NCI-H1694 treated with DMSO at 0.1 percent for 48 hours (cell line): ENCODE data around the gene BRAF.
"Not testable (repeated sequence)": the region's sequence is repeated elsewhere in the genome, so short reads cannot be mapped to it uniquely, and the experiment has no call there.

ENCODE experiments used
- DNase-seq: peaks from one replicate; lab custom pipeline; 2025; lab: John Stamatoyannopoulos, UW

The BRAF gene

DNA sequence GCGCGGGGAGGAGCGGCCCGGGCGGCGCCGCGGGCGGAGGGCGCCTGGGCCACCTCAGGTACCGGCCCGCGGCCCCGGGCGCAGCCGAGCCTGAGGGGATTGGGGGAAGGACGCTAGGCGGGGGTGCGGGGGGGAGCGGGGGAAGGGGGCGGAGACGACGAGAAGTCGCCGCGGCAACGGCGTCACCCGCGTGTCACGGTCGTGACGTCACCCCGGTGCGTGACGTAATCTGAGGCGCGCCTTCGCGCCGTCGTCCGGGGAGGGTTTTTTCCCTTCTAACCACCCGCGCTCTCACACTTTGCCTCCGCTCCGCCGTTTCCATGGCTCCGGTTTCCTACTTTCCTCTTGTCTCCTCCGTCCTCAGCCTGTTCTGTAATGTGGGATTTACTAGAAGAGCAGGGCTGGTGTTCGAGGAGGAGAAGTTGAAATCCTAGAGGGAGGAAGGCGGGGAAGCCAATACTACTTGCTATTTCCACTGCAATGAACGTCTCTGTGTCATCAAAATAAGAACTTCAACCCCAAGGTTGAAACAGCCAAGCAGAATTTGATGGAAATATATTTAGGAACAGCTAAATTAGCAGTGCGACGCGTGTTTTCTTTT is at the start of gene BRAF:
Gene BRAF (minus strand): TSS at position 109 of the 601 bp plus-strand sequence. CDS start 226 bp downstream, outside the sequence.
- peak; percentile 71 for DNase-seq

DNA sequence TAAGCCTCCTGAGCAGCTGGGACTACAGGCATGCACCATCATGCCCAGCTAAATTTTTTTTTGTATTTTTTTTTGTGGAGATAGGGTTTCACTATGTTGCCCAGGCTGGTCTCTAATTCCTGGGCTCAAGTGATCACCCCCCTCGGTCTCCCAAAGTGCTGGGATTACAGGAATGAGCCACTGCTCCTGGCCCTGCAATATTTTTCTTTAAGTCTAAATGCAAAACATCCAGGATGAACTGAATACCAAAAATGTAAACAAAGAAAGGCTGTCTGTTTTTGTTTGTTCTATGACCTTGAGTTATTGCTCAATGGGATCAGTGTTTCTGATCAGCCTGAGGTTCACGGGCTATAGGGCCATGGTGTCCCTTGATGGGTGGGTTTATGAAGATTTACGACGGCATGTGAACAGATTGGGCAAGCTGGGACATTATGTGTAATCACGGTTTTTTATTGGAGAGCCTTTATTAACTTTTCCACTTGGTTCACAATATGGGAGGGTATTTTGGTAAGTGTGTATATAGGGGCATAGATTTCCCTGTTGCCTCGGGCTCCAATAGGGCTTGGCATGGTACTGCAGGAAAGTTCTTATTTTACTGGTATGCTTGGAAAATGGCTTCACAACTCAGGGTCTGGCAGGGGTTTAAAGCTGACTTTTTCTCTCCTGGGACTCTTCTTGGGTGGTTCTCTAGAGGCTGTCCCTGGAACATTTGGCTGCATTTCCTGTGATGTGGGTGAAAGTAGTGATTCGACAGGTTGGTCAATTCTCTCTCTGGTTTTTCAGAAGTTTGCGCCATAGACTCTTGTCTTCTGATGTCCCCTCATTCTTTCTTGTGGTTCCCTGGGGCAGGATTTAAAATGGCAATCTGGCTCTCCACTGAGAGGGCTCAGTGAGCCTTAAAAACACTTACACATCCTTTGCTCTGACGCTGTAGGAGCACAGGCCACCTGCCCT is 48.4 kb upstream of the BRAF start:
- DNase-seq = peak; percentile 27

DNA sequence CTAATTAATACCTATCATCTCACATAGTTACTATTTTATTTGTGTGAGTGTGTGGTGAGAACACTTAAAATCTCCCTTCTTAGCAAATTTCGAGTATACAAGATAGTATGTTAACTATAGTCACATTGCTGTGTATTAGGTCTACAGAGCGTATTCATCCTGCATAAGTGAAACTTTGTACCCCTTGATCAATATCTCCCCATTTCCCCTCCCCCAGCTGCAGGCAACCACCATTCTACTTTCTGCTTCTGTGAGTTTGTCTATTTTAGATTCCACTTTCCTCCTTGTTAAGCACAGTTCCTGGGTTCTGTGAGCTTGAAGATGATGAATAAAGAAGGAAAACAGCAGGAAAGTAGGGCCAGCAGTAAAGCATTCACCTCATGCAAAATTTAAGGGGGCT is 47.6 kb upstream of the BRAF start:
- DNase-seq = no peak

DNA sequence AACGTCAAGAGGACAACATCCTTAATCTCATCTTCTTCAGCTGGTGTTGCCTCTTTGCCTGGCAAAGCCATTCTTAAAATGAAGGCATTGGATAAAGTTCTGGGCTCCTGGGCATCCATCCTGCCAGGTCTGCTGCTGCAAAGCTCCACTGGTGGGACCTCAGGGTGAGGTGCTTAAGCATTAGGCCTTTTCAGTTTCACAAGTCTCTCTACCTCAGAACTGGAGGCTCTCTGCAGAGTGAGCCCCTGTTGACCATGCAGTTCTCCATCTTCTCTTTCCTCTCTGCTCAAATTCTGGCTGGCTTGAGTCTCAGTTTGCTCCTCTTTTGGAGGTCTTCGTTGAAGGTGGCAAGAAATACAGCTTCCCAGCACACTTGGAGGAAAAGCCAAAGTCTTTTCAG is 42.7 kb upstream of the BRAF start:
- DNase-seq = no peak

DNA sequence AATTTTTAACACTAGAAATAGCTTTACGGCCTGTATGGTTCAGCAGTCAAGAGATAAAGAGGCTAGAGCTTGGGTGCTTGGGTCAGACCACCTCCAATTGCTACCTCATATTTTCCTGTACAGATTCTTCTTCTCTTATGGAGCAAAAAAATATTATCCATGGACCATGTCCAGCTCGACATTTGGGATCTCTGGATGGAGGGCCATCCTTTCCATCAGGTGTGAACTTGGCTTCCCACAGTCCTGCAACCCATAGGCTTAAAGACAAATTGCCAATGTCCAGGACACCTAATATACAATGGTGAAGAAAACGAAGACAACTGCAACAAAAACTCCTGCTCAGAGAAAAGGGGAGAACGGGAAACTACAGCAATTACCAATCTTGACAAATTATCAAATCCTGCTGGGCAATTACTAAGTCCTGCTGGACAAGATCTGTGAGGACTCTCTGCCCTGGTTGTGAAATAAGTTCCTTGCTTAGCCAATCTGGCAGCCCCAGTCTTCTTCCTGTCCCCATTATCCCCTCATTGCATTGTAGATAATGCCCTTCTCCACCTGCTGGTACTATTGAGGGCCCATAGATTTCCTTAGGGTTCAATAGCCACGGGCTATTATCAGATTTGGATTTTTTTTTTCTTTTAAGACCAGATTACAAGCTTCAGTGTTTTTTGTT is 42.0 kb upstream of the BRAF start:
- DNase-seq = no peak

DNA sequence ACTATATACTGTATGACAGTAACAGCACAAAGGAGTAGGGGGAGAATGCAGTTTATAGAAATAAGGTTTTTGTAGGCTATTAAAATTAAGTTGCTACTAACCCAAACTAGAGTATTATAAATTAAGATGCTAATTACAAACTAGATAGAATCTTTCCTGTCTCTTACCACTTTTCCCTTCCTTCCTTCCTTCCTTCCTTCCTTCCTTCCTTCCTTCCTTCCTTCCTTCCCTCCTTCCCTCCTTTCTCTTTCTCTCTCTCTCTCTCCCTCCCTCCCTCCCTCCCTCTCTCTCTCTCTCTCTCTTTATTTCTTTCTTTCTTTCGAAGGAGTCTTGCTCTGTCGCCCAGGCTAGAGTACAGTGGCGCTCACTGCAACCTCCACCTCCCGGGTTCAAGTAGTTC is 36.4 kb upstream of the BRAF start:
- DNase-seq = no peak

DNA sequence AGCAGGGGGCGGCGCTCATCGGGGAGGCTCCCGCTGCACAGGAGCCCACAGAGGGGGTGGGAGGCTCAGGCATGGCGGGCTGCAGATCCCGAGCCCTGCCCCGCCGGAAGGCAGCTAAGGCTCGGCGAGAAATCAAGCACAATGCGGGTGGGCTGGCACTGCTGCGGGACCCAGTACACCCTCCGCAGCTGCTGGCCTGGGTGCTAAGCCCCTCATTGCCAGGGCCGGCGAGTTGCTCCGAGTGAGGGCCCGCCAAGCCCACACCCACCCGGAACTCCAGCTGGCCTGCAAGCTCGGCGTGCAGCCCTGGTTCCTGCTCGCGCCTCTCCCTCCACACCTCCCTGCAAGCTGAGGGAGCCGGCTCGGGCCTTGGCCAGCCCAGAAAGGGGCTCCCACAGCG is 32.3 kb upstream of the BRAF start:
- not testable (repeated sequence) for DNase-seq

DNA sequence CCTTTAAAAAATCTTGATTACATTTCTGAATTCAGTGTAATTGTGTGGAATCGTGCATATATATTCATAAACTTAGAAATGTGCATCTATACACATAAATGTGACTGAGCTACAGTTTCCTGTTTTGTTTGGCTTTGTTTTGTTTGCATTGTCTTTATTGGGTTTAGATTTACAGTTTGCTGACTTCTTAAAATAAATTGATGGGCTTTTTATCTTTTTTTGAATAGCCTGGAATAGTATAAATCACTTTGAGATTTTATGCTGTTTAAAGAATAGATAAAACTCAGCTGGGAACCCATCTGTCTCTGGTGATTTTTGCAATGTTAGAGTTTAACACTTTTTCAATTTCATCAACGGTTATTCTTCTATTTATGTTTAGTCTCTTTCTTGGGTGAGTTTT is 21.2 kb upstream of the BRAF start:
- DNase-seq = no peak

DNA sequence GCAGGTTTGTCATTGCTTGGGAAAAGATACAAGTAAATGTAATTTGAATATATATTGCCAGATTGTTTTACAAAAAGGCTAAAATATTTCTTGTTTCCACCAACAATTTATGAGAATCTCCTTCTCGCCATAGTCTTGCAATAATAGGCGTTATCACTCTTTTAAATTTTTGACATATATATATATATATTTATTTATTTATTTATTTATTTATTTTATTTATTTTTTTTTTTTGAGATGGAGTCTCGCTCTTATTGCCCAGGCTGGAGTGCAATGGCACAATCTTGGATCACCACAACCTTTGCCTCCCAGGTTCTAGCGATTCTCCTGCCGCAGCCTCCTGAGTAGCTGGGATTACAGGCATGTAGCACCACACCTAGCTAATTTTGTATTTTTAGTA is 17.5 kb upstream of the BRAF start:
- not testable (repeated sequence) for DNase-seq

DNA sequence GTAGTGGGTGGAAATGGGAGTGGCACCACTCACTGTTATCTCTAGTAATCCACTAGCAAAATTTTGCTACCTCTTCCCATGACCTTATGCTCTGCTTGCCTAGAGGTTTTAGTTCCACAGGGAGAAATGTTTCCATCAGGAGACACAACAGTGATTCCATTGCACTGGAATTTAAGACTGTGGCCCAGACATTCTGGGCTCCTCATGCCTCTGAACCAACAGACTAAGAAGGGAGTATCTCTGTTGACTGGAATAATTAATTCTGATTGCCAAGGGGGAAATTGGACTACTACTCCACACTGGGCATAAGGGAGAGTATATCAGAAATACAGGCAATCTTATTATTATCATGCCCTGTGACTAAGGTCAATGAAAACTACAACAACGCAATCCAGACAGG is 16.2 kb upstream of the BRAF start:
- no peak for DNase-seq

DNA sequence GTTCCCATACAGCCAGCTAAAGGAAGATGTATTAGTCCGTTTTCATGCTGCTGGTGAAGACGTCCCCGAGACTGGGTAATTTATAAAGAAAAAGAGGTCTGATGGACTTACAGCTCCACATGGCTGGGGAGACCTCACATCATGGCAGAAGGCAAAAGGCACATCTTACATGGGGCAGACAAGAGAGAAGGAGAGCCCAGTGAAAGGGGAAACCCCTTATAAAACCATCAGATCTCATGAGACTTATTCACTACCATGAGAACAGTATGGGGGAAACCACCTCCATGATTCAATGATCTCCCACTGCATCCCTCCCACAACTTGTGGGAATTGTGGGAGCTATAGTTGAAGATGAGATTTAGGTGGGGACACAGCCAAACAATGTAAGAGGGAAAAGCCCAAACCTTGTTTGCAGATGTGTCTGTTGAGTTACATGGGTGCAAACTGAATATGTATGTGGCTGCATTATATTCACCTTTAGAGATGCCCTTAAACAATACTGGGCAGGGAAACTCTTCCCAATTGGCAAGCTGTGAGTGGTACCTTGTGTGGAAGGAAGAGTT is 13.1 kb upstream of the BRAF start:
- DNase-seq = no peak

DNA sequence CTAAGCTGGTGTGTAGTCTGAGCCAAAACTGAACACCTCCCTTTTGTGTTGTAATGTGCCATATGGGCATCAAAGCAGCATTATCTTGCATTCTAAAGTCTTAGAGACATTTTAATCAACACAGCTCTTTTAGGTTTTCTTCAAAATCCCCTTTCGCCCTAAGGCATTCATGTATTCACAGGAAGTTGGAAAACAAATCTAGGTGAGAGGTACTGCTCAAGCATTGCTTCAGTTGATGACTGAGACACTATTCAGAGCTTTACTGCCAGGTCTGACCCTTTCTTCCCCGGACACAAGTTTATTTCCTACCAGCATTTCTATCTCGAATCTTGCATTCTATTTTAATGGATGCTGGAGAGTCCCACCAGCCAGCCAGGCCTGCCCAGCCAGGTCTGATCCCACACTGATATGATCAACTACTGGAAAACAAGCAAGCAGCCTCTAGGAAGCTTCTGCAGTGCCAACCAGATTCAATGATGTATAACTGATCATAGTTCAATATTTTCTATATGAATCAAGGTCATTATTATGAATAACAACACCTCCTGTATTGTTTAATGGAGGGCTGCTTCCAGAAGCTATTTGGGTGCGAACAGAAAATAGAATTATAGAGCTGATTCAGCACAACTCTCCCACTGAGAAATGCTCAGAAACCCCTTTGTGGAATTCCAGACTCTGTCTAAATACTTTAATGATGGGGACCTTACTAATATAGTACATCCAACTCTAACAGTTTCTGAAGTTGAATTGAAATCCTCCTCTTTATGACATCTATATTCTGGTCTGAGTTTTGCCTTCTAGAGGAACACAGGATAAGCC is 4.0 kb upstream of the BRAF start:
- DNase-seq = no peak

DNA sequence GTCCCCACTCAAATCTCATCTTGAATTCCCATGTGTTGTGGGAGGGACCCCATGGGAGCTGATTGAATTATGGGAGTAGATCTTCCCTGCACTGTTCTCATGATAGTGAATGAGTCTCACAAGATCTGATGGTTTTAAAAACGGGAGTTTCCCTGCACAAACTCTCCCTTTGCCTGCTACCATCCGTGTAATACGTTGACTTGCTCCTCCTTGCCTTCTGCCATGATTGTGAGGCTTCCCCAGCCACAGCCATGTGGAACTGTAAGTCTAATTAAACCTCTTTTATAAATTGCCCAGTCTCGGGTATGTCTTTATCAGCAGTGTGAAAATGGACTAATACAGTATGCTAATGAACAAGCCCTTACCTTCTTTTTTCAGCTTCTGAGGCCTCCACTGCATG is 3.2 kb upstream of the BRAF start:
- not testable (repeated sequence) for DNase-seq

DNA sequence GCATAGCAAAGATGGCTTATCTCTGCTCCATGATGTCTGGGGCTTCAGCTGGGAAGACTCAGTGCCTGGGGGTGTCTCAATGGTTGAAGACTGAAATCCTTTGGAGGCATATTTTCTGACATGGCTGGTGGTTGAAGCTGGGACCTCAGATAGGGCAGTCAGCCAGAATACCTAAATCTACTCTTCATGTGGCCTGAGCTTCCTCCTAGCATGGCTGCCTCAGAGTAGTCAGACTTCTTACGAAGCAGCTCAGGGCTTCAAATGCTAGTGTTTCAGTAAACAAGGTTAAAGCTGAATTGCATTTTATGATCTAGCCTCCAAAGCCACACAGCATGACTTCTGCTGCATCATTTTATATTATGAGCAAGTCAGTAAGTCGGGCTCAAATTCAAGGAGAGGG is 2.6 kb upstream of the BRAF start:
- no peak for DNase-seq

DNA sequence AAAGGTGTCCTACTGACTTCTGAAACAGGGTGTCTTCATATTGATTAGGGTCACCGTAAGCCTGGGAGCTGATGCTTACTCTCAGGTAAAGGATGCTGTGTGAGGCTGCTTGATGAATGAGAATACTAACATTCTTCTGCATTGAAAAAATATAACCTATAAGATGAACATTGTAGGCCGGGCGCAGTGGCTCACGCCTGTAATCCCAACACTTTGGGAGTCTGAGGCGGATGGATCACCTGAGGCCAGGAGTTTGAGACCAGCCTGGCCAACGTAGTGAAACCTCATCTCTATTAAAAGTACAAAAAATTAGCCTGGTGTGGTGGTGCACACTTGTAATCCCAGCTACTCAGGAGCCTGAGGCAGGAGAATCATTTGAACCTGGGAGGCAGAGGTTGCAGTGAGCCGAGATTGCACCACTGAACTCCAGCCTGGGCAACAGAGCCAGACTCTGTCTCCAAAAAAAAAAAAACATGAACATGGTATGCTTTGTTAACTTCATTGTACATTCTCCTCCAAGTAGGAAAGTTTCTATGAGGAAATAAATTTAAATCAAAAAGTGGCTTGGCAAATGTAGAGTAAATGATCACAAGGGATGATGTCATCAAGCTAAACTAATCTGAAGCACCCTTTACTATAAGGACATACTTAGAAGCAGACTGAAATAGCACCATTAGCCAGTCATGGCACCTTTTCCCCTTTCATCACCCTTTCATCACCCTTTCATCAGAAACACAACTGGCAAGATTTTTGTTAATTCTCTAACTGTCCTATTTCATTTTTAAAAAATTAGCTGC is 1.5 kb upstream of the BRAF start:
- no peak for DNase-seq

DNA sequence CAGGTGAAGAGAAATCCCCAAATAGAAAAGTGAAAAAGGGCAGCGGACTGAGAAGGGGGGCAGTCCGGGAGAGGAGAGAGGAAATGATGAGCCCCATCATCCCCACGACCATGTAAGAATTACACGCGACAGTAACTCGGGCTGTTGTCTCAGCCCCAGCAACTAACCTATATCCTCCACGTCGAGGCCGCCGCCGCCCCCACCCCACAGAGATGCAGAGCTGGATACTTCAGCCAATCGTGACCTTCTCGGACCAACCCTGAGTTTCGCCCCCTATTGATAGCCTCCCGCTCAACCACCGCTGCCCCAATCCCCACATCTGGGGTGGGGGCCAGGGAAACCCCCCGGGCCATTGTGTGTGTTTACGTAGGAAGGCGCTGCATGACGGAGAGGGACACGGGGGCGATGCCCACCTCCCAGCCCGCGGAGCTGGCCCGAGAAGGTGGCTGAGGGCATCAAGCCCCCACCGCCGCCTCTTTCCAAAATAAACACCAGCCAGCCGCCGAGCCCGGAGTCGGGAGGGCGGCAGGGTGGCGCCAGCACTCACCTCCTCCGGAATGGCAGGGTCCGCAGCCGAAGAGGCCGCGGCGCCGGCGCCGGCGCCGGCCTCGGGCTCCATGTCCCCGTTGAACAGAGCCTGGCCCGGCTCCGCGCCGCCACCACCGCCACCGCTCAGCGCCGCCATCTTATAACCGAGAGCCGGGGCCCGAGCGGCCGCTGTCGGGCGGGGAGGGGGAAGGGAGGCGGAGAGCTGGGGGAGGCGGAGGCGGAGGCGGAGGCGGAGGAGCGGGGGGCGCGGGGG is 509 bp downstream of the BRAF start:
- DNase-seq = peak; percentile 59

DNA sequence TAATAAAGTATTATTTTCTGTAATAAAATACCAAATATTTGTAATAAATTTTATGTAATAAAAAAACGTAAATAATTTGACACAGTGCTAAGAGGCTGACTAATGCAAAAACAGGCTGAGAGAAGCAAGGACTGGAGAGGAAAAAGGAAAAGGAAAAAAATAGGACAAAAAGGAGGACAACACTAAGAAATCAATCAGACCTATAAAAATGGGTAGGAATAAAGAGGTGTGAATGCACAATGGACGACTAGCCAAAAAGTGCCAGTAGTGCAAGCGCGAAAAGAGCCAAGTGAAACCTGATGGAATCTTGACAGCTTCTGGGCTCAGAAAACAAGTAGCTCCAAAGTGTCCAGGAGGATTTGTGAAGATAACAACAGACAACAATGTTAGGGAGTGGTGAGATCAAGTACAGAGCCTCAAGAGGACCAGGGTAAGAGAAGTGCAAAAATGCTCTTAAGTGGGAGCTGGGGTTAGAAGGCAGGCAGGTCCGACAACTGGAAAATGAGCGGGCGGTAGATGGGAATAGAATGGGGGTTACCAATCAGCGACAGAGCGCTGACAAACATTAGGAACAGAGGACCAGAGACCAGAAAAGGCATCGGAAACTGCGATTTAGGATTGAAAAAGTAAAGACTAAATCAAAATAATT is 1.2 kb downstream of the BRAF start:
- DNase-seq = peak; percentile 29

DNA sequence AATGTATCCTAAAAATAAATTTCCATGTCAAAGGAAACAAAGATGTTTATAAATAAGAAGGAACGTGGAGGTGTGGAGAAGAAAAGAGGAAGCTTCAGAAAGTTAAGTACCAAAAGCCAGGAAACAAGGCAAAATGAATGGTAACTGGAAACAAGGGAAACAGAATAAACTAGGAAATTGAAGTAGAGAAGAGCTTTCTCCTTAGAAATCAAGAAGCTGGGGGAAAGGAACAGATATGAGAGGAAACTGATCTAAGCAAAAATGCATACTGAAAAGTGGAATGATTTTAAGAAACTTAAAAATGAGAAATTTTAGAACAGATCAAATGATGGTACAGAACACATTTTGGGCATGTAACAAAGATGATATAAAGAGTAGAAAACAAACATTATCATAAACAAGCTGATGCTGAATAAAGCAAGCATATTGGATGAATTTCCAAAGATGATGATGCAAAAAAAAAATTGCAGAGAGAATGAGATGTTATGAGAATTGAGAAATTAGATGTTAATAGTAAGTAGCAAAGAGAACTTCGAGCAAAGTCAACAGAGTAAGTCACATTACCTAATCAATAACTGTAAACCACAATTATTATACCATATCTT is 1.9 kb downstream of the BRAF start:
- no peak for DNase-seq

DNA sequence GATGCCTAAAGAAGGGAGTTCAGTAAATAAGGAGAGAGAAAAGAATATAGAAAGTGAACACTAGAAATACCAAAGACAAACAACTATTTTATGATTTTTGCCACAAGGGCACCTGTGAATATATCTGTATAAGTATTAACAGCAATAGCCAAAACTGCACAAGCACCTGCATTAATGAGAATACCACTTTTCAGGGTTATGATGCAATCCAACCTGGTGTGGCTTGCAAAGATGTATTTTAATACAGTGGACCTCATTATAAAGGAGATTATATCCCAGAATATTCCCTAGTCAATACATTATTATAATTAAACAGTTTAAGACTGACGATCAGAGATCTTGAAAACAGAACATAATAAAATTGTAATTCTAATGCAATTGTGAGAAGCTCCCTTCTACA is 4.0 kb downstream of the BRAF start:
- no peak for DNase-seq
